ENCODE measurements around the gene DCDC1.

Gene DCDC1

DNA sequence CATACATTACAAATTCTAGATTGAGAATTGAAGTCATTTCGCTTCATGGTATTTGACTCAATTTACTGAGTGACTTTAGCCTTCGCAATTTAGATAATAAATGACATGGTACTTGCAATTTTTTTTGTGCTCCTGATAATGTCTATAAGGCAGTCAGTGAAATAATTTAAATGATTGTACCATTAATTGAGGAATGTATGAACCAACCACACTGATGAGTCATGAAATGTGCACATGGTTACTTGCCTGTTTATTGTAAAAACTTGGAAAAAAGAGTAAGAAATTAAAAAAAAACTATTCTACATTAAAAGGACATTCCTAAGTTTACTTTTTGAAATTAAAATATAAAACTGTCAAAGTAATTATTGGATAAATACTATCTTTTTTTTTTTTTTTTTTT lies 43.4 kb upstream of the DCDC1 start:
- TF ChIP-seq, protein P1, sequence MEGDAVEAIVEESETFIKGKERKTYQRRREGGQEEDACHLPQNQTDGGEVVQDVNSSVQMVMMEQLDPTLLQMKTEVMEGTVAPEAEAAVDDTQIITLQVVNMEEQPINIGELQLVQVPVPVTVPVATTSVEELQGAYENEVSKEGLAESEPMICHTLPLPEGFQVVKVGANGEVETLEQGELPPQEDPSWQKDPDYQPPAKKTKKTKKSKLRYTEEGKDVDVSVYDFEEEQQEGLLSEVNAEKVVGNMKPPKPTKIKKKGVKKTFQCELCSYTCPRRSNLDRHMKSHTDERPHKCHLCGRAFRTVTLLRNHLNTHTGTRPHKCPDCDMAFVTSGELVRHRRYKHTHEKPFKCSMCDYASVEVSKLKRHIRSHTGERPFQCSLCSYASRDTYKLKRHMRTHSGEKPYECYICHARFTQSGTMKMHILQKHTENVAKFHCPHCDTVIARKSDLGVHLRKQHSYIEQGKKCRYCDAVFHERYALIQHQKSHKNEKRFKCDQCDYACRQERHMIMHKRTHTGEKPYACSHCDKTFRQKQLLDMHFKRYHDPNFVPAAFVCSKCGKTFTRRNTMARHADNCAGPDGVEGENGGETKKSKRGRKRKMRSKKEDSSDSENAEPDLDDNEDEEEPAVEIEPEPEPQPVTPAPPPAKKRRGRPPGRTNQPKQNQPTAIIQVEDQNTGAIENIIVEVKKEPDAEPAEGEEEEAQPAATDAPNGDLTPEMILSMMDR (IDR thresholded peaks at IDR 0.05; ENCODE audit: control insufficient read depth, insufficient read depth, low read depth, low read length, missing control alignments), result no peak
- DNase-seq (ENCODE audit: low read depth), result peak; percentile 13
- H3K4me3 ChIP-seq (ENCODE audit: control insufficient read depth, low read depth, low read length), result no peak overlapping the region

DNA sequence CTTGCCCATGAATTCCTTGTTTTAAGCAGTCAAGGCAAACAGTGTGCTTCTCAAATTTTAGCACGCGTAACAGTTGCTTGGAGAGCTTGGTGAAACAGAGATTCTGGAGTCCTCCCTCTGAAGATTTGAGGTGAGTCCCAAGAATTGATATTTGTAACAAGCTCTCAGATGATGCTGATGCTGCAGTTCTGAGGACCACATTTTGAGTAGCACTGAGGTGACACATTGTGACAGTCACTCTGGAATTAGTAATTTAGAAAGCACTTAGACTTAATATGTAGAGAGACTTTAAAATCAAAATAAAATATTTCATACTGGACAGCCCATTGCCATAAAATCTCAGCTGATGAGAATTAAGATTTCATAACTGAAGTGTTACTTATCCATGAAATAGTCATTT lies 38.7 kb upstream of the DCDC1 start:
- H3K4me3 ChIP-seq (ENCODE audit: control insufficient read depth, low read depth, low read length), result no peak overlapping the region
- TF ChIP-seq, protein P1 (IDR thresholded peaks at IDR 0.05; ENCODE audit: control insufficient read depth, insufficient read depth, low read depth, low read length, missing control alignments), result no peak
- no peak for DNase-seq (ENCODE audit: low read depth)

DNA sequence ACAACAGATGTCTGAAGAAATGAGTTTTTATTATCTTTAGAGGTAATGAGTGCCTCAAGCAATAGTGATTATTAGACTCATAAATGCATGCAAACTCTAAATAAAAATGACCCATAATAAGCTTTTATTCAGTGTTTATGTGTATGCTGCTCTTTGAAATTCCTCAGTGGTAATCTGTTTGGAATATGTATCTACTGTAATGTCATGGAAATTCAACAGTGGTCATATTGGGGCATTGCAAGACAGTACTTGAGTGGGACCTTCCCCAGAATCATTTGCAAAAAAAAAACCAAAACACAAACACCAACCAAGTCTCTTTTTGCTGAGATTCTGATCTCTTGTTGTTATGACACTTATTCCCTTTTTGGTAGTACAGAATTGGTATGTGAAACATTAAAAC lies 35.1 kb upstream of the DCDC1 start:
- no peak overlapping the region for H3K4me3 ChIP-seq (ENCODE audit: control insufficient read depth, low read depth, low read length)
- TF ChIP-seq, protein P1 (IDR thresholded peaks at IDR 0.05; ENCODE audit: control insufficient read depth, insufficient read depth, low read depth, low read length, missing control alignments), result no peak
- no peak for DNase-seq (ENCODE audit: low read depth)

DNA sequence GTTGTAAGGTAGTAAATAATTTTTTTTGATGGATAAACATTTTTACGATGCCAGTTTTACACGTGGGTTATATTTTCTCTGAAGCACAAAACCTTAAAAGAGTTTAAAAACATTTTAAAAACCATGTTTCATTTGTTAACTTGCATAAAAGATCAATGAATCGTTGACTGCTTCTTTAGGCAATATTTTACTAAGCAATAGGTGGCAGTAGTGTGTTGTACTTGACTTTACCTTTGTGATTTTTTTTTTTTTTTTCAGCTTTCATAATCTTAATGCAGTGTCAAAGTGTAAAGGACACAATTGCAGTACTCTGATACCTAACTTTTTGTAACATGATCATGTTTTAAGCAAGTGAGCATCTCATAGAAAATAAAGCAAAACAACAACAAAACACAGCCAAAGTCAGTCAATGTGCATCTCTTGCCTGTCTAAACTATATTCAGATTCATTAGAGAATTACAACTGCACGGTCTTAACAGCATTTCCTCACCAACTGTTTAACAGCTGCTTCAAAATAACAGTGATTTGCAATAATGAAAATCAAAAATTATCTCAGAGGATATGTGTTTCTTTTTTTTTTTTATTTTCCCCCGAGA lies 27.8 kb upstream of the DCDC1 start:
- TF ChIP-seq, protein P1 (IDR thresholded peaks at IDR 0.05; ENCODE audit: control insufficient read depth, insufficient read depth, low read depth, low read length, missing control alignments), result peak; percentile 47
- no peak overlapping the region for H3K4me3 ChIP-seq (ENCODE audit: control insufficient read depth, low read depth, low read length)
- DNase-seq (ENCODE audit: low read depth), result no peak

DNA sequence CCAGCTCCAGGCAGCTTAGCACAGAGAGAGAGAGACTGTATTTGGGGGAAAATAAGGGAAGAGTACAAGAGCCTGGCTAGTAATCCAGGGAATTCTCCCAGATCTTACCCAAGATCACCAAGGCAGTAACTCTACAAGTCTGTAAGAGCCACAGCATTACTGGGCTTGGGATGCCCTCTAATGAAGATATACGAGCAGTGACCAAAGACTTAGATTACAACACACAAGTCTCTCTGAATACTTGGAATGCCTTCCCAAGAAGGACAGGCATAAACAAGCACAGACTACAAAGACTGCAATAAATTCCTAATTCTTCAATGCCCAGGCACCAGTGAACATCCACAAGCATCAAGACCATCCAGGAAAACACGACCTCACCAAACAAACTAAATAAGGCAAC lies 17.8 kb upstream of the DCDC1 start:
- H3K4me3 ChIP-seq (ENCODE audit: control insufficient read depth, low read depth, low read length), result no peak overlapping the region
- DNase-seq (ENCODE audit: low read depth), result peak; percentile 27
- TF ChIP-seq, protein P1 (IDR thresholded peaks at IDR 0.05; ENCODE audit: control insufficient read depth, insufficient read depth, low read depth, low read length, missing control alignments), result no peak

DNA sequence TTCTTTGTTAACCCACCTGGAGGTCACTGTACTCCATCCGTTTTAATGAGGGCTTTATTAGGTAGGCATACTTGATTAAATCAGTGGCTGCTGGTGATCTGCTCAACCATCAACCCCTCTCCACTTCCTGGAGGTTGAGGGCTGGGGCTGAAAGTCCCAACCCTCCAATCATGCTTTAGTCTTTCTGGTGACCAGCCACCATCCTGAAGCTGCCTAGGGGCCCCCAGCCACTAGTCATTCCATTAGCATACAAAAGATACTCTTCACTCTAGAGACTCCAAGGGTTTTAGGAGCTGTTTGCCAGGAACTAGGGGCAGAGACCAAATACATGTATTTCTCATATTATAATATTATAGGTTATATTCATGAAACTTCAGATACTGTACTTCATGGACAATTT lies 13.6 kb upstream of the DCDC1 start:
- DNase-seq (ENCODE audit: low read depth), result no peak
- TF ChIP-seq, protein P1 (IDR thresholded peaks at IDR 0.05; ENCODE audit: control insufficient read depth, insufficient read depth, low read depth, low read length, missing control alignments), result no peak

DNA sequence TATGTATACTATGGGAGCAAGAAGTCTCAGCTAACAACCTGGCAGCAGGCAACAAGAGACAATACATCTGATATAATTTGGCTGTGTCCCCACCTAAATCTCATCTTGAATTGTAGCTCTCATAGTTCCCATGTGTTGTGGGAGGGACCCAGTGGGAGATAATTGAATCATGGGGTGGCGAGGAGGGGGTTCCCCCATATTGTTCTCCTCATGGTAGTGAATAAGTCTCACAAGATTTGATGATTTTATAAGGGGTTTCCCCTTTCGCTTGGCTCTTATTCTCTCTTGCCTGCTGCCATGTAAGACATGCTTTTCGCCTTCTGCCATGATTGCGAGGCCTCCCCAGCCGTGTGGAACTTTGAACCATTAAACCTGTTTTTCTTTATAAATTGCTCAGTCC lies 6.3 kb upstream of the DCDC1 start:
- TF ChIP-seq, protein P1 (IDR thresholded peaks at IDR 0.05; ENCODE audit: control insufficient read depth, insufficient read depth, low read depth, low read length, missing control alignments), result no peak
- no peak for DNase-seq (ENCODE audit: low read depth)
- no peak overlapping the region for H3K4me3 ChIP-seq (ENCODE audit: control insufficient read depth, low read depth, low read length)

More for the DNA sequence above, 13.6 kb upstream of the DCDC1 start:
- H3K4me3 ChIP-seq (ENCODE audit: control insufficient read depth, low read depth, low read length), result no peak overlapping the region
